Endothelial cell of umbilical vein (primary cell): ENCODE results near the gene RAB39B. TPM values are rescaled to one million over a fixed set of nuclear protein-coding genes. Genes with fewer than 3 reads are reported as not detected.

Experiments used
- BruUV-seq: library from RNA; stranded (reverse); fragments of 400-500 nt; replicated peaks from 2 replicates; lab custom pipeline; 2021; lab: Mats Ljungman, UMichigan
- CTCF ChIA-PET: fragments of 300-600, 350-600 bp; sonication (Branson Sonifier 250); formaldehyde crosslinking; loops from one replicate; lab custom pipeline; 2021; ENCODE audit warnings: antibody characterized with exemption, inconsistent platforms; lab: Charles Lee
- POLR2A ChIA-PET: fragments of 300-600, 350-600 bp; sonication (Branson Sonifier 250); formaldehyde crosslinking; loops from one replicate; lab custom pipeline; 2021; ENCODE audit warnings: antibody characterized with exemption, inconsistent platforms; lab: Charles Lee
- DNase-seq: peaks from one replicate; pipeline ENCODE4 v3.0.0-alpha.2; 2011; ENCODE audit warnings: low read depth, low spot score
- FAIRE-seq: peaks from 2 replicates; lab custom pipeline; 2011; peaks lifted over from hg19 to GRCh38; lab: Jason Lieb, UNC
- H2AFZ ChIP-seq: 2 replicates; pipeline ENCODE4 v1.6.0; 2012; ENCODE audit warnings: low read depth, low read length, control low read depth, inconsistent platforms
- H3K27ac ChIP-seq: 2 replicates; pipeline ENCODE4 v1.5.1; 2011; ENCODE audit warnings: low read depth, mild to moderate bottlenecking, control low read depth, low read length, moderate library complexity; ENCODE audit not compliant: insufficient read depth
- H3K27me3 ChIP-seq, 2 experiments: 2 replicates each; pipeline versions ENCODE4 v1.6.0 to v1.6.1; 2011; ENCODE audit warnings: low read length in 2 of 2, mixed read lengths in 1 of 2; ENCODE audit not compliant: control insufficient read depth in 2 of 2, insufficient read depth in 2 of 2
- H3K36me3 ChIP-seq, 2 experiments: 2 replicates in 1 of 2; 3 replicates in 1 of 2; pipeline ENCODE4 v1.5.1; 2011; ENCODE audit warnings: low read length in 2 of 2, mild to moderate bottlenecking in 1 of 2, moderate library complexity in 1 of 2; ENCODE audit not compliant: control insufficient read depth in 2 of 2, insufficient read depth in 2 of 2; ENCODE audit errors: extremely low read depth in 1 of 2
- H3K4me1 ChIP-seq: 3 replicates; pipeline ENCODE4 v1.5.1; 2011; ENCODE audit warnings: mild to moderate bottlenecking, low read length; ENCODE audit not compliant: control insufficient read depth, insufficient read depth; ENCODE audit errors: extremely low read depth
- H3K4me2 ChIP-seq: 2 replicates; pipeline ENCODE4 v1.6.1; 2011; ENCODE audit warnings: low read length, control low read depth, mixed read lengths; ENCODE audit not compliant: insufficient read depth
- H3K4me3 ChIP-seq, 3 experiments: fragments of 200-600 bp in 1 of 3; sonication (generic), shearing (Covaris generic) in 1 of 3; replicated peaks in 1 of 3; 2 replicates each; pipeline ENCODE4 v1.5.1; 2011 to 2016; ENCODE audit warnings: control low read depth in 3 of 3, low read length in 3 of 3, mild to moderate bottlenecking in 2 of 3, inconsistent platforms in 1 of 3, low read depth in 1 of 3, moderate library complexity in 1 of 3; ENCODE audit not compliant: insufficient read depth in 1 of 3
- H3K79me2 ChIP-seq: 2 replicates; pipeline ENCODE4 v1.6.0; 2012; ENCODE audit warnings: low read length, inconsistent platforms; ENCODE audit not compliant: control insufficient read depth, insufficient read depth
- H3K9ac ChIP-seq: replicated peaks from 2 replicates; pipeline ENCODE3; 2011; ENCODE audit warnings: low read length, control low read depth; ENCODE audit not compliant: insufficient read depth; ENCODE audit errors: extremely low read depth
- H3K9me1 ChIP-seq: replicated peaks from 3 replicates; pipeline ENCODE4 v1.6.0; 2011; ENCODE audit warnings: mild to moderate bottlenecking, low read length; ENCODE audit not compliant: control insufficient read depth, insufficient read depth; ENCODE audit errors: extremely low read depth
- H3K9me3 ChIP-seq: replicated peaks from 2 replicates; pipeline ENCODE4 v1.5.1; 2012; ENCODE audit warnings: low read length, inconsistent platforms; ENCODE audit not compliant: control insufficient read depth, insufficient read depth
- H4K20me1 ChIP-seq: replicated peaks from 2 replicates; pipeline ENCODE3; 2011; ENCODE audit warnings: mild to moderate bottlenecking, low read length; ENCODE audit not compliant: control insufficient read depth, insufficient read depth; ENCODE audit errors: extremely low read depth
- EZH2 ChIP-seq: IDR thresholded peaks from 2 replicates; pipeline ENCODE4 v1.6.1; 2012; ENCODE audit warnings: borderline replicate concordance, low read depth, mild to moderate bottlenecking, moderate library complexity, low read length, inconsistent platforms; ENCODE audit not compliant: severe bottlenecking
- FOS ChIP-seq: IDR thresholded peaks from 2 replicates; pipeline ENCODE4 v1.6.1; 2011; ENCODE audit warnings: mild to moderate bottlenecking, low read length, moderate library complexity, borderline replicate concordance; ENCODE audit not compliant: insufficient read depth
- GATA2 ChIP-seq: IDR thresholded peaks from 2 replicates; pipeline ENCODE4 v1.7.0; 2011; ENCODE audit warnings: low read depth, mild to moderate bottlenecking, moderate library complexity, mixed read lengths, low read length; ENCODE audit not compliant: insufficient read length, insufficient read depth
- JUN ChIP-seq: IDR thresholded peaks from 2 replicates; pipeline ENCODE4 v1.6.1; 2011; ENCODE audit warnings: borderline replicate concordance, low read depth; ENCODE audit not compliant: insufficient read length, insufficient read depth
- MYC ChIP-seq: IDR thresholded peaks from one replicate; pipeline ENCODE4 v1.6.1; 2011; ENCODE audit warnings: mild to moderate bottlenecking, low read depth, low read length
- POLR2A ChIP-seq: IDR thresholded peaks from 2 replicates; pipeline ENCODE4 v1.6.1; 2012; ENCODE audit warnings: low read depth, mild to moderate bottlenecking, control low read depth, low read length
- POLR2AphosphoS5 ChIP-seq: IDR thresholded peaks from 2 replicates; pipeline ENCODE4 v1.6.1; 2012; ENCODE audit warnings: low read depth, mild to moderate bottlenecking, control low read depth, low read length, moderate library complexity; ENCODE audit not compliant: insufficient read depth
- dilution Hi-C: fragments of 300-500 bp; cut with MboI; formaldehyde crosslinking; loops from one replicate; pipeline ENCODE4 v1.15.0; 2019; ENCODE audit warnings: low sequenced_read_pairs; ENCODE audit not compliant: extremely low pct_ligation_motif_present
- intact Hi-C: fragments of 100-400 bp; cut with micrococcal nuclease; formaldehyde crosslinking; loops from one replicate; pipeline ENCODE4 v1.10.0; 2022
- polyA plus RNA-seq, 4 experiments: library from polyadenylated mRNA; depleted of rRNA in 3 of 4; stranded (reverse) in 3 of 4; unstranded in 1 of 4; fragments of >200 nt; gene quantifications; 2 replicates each; pipeline versions ENCODE4 v1.2.1 to v1.2.3, GENCODE V29; 2011 to 2012; ENCODE audit warnings: missing spikeins in 1 of 4
- total RNA-seq: library from RNA; stranded (reverse); gene quantifications from 2 replicates; pipeline ENCODE4 v1.2.3, GENCODE V29; 2021
- TF ChIP-seq, protein P1 (sequence below): IDR thresholded peaks from 2 replicates; pipeline ENCODE4 v1.6.1; 2011; ENCODE audit not compliant: insufficient read depth, insufficient read length
- TF ChIP-seq, protein P2 (sequence below), 2 donors: IDR thresholded peaks; 1 replicate in 1 of 2; 2 replicates in 1 of 2; pipeline ENCODE4 v1.5.1; 2011; ENCODE audit warnings: low read length in 2 of 2, mild to moderate bottlenecking in 2 of 2, moderate library complexity in 2 of 2, control low read depth in 1 of 2, inconsistent platforms in 1 of 2, low read depth in 1 of 2; ENCODE audit not compliant: insufficient read depth in 1 of 2; ENCODE audit errors: extremely low read depth in 1 of 2

RAB39B gene
- total and polyA plus RNA-seq, 2 donors (not counting 3 experiments of a cell fraction or from before 2014, with no cell fraction given) = not detected

DNA sequence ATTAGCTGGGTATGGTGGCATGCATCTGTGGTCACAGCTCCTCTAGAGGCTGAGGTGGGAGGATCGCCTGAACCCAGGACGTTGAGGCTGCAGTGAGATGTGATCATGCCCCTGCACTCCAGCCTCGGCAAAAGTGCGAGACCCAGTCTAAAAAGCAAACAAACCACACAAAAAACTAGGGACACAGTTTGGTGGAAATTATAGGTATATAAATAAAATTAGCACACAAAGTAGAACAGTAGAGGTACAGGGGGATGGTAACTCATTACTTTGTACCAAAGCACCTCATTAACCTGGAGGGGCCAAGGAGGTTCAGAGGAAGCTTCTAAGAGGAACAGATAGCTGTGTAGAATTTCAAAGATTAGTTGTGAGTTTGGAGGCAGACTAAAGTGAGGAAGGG lies 42.9 kb downstream of the RAB39B start:
- TF ChIP-seq FOS (no peak), MYC (no peak), GATA2 (no peak), POLR2A (no peak), POLR2AphosphoS5 (no peak), EZH2 (no peak), JUN (no peak)
- TF ChIP-seq, protein P1, sequence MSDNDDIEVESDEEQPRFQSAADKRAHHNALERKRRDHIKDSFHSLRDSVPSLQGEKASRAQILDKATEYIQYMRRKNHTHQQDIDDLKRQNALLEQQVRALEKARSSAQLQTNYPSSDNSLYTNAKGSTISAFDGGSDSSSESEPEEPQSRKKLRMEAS = no peak
- TF ChIP-seq, protein P2, sequence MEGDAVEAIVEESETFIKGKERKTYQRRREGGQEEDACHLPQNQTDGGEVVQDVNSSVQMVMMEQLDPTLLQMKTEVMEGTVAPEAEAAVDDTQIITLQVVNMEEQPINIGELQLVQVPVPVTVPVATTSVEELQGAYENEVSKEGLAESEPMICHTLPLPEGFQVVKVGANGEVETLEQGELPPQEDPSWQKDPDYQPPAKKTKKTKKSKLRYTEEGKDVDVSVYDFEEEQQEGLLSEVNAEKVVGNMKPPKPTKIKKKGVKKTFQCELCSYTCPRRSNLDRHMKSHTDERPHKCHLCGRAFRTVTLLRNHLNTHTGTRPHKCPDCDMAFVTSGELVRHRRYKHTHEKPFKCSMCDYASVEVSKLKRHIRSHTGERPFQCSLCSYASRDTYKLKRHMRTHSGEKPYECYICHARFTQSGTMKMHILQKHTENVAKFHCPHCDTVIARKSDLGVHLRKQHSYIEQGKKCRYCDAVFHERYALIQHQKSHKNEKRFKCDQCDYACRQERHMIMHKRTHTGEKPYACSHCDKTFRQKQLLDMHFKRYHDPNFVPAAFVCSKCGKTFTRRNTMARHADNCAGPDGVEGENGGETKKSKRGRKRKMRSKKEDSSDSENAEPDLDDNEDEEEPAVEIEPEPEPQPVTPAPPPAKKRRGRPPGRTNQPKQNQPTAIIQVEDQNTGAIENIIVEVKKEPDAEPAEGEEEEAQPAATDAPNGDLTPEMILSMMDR (IDR thresholded peaks at IDR 0.05; ENCODE audit: extremely low read depth in 1 of 2, insufficient read depth in 1 of 2, low read depth in 1 of 2, low read length in 2 of 2) = no peak

More for the DNA sequence above, 42.9 kb downstream of the RAB39B start:
- Histone ChIP-seq H3K27me3 (no peaks in the 10 kb centered on the region), H3K9me1 (no peaks in the 10 kb centered on the region), H3K9ac (no peak overlapping the region), H3K4me1 (peaks cover 8% of the 10 kb centered on the region), H2AFZ (no peak overlapping the region), H3K9me3 (no peaks in the 10 kb centered on the region), H4K20me1 (no peaks in the 10 kb centered on the region), H3K4me2 (no peak overlapping the region), H3K27ac (no peak overlapping the region), H3K36me3 (no peaks in the 10 kb centered on the region), H3K4me3 (no peak overlapping the region), H3K79me2 (peaks cover 34% of the 10 kb centered on the region)
- CTCF ChIA-PET = no interaction called here
- intact Hi-C loops = no loop called here
- DNase-seq = no peak
- dilution Hi-C loops = no loop called here
- no peak for FAIRE-seq
- POLR2A ChIA-PET = no interaction called here
- BruUV-seq = no TSS peak
